GM04503 (cell line): ENCODE data around the gene RFX2.
"Not testable (repeated sequence)": the region's sequence is repeated elsewhere in the genome, so short reads cannot be mapped to it uniquely, and the experiment has no call there.

Source experiments
- DNase-seq: peaks from one replicate; pipeline ENCODE4 v3.0.0-alpha.2; 2012; ENCODE audit warnings: low read depth

Gene RFX2

DNA sequence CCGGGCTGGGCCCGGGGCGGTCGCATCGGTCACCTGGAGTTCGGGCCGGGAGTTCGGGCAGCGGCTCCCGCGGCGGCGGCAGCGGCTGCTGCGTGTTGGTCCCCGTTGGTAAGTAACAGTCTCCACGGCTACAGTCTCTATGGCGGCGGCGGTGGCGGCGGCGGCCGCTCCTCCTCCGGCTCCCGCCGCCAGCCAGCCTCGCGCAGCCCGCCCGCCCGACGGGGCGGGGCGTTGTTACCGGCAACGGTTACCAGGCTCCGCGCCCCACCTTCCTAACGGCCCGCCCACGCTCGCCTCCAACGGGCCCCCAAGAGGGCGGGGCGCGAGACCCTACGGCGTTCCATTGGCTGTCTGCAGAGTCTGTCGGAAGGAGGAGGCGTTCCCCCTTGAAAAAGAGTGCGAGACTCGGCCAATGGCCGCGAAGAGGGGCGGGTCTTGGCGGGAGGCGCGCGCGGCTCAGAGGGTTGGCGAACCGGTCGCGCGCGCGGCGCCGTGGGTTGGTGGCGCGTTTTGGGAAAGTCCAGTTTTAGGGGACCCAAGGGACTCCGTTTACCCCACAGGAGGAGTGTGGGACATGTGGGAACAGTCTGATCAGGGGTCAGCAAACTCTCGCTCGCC is at the start of gene RFX2:
Gene RFX2, minus strand, starts transcription at position 141 of the 618 bp plus-strand sequence. CDS start 63,004 bp downstream, outside the sequence.
- DNase-seq, result peak; percentile 88

DNA sequence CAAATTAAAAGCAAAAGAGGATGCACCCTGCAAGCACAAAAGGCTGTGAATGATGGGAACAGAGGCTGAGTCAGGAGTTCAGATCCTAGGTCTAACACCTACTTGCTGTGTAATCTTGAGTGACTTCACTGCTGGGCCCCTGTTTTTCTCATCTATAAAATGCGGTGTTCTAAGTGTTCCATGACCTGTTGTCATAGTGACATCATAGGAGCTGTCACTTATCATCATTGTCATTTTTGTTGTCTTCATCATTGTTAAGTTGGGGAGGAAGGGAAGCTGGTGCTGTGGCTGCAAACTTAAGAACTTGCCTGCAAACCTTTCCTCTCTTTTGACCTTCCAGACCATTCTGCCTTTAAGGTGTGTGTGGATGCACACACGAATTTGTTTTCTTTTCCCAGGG is 45.7 kb upstream of the RFX2 start:
- DNase-seq, result no peak

DNA sequence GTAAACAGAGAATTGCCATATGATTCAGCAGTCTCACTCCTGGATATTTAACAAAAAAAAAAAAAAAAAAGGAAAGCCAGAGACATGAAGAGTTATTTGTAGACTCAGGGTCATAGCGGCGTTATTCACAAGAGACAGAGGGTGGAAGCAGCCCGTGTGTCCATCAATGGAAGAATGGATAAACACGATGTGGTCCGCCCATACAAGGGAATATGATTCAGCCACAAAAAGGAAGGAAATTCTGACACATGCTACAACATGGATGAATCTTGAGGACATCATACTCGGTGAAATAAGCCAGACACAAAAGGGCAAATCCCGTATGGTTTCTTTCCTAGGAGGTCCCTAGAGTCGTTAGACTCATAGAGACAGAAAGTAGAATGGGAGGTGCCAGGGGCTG is 40.0 kb upstream of the RFX2 start:
- DNase-seq, result no peak

DNA sequence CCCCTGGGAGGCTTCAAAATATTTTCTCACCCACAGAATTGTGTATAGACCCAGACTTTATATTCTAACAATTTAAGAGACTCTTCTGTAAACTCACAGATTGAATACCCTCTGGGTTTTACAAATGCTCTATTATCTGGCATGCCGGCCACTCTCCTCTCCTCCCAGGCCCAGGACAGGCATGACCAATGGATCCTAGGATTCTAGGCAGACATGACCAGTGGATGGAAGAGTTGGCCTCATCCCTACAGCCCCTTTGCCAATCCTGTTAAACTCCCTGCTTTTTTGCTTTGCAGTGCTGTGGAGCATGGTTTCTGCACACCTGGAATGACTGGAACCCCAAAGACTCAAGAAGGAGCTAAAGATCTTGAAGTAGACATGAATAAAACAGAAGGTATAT is 30.9 kb upstream of the RFX2 start:
- DNase-seq, result no peak

DNA sequence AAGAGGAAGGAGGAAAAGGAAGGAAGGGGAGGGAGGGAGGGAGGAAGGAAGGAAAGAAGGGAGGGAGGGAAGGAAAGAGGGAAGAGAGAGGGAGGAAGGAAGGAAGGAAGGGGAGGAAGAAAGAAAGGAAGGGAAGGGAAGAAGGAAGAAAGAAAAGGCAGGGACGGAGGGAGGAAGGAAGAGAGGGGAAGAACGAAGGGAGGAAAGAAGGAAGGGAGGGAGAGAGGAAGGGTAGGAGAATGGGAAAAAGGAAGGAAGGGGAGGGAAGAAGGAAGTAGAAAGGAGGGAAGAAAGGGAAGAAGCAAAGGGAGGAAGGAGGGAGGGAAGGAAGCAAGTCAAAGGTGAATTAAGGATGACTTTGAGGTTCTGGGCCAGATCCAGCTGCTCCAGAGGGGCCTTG is 28.2 kb upstream of the RFX2 start:
- no peak for DNase-seq

DNA sequence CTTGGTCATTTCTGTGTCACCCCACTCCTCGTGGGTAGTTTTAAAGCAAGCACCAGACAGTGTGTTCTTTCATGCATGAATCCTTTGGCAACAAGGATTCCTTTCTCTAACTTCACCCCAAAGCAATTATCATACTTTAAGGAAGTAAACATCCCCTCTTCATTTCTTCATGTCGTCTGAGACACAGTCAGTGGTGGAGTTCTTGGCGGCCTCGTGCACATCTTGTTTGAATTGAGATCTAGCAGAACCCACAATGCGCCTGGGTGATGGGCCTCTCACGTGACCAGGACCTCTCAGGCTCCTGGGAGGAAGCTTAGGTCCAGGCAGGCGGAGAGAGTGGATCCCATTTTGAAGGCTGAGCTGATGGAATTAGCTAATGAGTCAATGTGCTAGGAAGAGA is 27.8 kb upstream of the RFX2 start:
- no peak for DNase-seq

DNA sequence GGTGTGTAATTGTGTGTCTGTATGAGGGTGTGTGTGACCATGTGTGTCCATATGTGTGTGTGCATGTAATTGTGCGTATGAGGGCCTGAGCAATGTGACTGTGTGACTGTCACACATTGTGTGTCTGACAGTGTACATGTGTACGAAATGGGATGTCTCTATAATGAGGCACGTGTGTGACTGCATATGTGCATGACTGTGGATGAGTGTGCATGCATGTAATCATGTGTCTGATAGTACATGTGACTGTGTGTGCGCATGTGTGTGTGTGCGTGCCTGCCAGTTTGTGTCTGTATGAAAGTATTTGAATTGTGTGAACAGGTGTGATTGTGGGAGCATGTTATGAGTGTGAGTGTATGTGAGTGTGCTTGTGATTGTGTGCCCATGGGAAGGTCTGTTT is 22.9 kb upstream of the RFX2 start:
- DNase-seq, result no peak

DNA sequence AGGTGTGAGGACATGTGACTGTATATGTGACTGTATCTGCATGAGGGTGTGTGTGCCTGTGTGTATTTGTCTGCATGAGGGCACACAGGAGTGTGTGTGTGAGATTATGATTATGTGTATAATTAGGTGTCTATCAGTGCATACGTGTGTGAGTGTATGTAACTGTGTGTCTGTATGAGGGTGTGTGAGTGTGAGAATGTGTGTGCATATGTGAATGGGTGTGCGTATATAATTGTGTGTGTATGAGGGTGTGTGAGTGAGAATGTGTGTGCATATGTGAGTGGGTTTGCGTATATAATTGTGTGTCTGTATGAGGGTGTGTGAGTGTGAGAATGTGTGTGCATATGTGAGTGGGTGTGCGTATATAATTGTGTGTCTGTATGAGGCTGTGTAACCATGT is 22.2 kb upstream of the RFX2 start:
- DNase-seq, result no peak

DNA sequence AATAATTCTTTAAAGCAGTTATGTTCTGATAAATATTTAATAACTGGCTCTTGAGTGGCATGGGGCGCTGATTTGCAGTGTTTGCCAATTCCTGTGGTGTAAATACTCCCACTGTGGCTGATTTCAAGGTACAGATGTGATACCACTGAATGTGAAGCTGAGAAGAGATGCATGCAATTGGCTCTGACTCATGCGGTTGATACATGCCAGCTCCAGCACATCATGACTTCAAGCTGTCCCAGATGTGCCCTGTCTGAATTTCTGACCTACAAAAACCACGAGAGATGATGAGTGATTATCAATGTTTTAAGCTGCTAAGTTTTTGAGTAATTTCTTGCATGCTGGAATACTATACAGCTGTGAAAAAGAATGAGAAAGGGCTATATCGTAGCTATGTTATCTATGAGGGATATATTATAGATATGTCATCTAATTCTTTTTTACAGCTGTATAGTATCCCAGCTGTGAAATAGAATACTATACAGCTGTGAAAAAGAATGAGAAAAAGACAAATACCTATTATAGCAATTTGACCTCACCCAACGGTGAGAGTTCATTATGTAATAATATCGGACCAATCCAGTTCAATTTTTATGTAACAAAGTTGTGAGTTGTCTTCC is 17.5 kb upstream of the RFX2 start:
- no peak for DNase-seq

DNA sequence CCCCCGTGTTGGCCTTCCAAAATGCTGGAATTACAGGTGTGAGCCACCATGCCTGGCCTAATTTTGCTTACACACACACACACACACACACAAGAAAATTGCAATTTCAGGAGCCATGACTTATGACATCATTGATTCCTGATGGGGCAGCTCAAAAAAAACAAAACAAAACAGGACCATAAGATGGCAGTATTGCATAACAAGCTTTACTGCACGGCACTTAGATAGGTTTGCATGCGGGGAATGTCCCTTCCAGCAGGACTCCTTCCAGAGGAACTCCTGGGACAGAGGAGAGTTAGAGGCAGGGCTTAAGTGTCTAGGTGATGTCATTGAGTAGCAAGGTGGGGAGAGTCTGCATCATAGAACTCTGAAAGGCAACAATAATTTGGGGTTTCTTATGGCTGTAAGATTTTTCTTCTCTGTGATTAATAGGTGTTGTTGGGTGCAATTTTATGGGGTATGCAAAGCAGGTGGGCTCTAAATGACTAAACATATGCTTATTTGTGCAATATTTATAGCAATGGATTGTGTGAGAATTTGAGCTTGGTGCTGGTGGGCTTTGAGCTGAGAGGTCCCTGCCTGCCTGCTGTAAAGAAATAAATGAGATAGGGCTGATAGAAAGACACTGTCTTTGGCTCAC is 16.2 kb upstream of the RFX2 start:
- no peak for DNase-seq

DNA sequence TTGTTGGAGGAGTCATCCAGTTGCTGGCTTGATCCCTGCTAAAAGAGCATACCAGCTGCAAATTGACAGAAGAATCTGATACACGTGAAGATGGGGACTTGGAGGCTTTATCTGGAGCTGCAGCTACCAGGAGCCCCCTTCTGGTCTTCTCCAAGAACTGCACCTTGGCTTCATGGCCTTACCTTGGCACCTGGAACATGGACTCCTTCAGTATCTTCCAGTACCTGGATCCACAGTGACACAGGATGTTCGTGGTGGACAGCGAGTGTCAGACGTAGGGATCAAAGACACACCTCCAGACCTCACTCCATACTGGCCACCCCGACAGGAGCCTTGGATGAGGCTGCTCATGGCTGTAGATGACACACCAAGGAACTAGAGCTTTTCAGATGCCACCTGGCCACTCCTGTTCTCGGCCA is 15.3 kb upstream of the RFX2 start:
- no peak for DNase-seq

DNA sequence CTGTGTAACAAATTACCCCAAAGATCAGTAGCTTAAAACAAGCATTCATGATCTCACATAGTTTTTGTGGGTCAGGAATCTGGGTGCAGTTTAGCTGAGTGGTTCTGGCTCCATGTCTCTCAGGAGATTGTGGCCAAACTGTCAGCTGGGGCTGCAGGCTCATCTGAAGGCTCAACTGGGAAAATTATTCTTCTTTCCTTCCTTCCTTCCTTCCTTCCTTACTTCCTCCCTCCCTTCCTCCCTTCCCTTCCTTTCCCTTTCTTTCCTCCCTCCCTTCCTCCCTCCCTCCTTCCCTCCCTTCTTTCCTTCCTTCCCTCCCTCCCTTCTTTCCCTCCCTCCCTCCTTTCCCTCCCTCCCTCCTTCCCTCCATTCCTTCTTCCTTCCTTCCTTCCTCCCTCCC is 8.7 kb upstream of the RFX2 start:
- DNase-seq, result no peak

DNA sequence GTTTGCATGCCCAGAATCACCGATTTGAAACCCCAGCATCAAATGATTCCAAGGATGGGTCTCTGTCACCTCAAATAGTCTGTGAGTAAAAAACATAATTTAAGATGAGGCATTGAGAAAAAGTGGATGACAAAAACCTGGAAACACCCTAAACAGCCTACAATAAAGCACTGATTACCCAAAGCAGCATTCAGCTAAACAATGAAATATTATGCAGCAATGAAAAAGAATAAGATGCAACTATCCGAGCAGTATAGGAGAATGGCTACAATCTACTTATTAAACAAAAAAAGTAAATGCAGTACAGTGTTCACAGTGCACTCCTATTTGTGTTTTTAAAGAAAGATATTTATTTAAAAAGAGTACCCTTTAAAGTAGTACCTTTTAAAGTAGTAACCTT is 7.7 kb upstream of the RFX2 start:
- DNase-seq, result no peak

DNA sequence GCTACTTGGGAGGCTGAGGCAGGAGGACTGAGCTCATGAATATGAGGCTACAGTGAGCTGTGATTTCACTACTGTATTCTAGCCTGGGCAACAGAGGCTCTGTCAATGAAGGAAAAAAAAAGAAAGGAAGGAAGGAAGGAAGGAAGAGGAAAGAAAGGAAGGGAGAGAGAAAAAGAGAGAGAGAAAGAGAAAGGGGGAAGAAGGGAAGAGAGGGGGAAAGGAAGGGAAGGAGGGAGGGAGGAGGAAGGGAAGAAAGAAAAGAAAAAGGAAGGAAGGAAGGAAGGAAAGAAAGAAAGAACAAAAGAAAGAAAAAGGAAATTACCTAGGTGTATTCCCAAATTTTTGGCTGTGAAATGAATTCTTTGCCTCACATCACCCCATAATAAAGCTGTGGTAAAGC is 7.2 kb upstream of the RFX2 start:
- no peak for DNase-seq

DNA sequence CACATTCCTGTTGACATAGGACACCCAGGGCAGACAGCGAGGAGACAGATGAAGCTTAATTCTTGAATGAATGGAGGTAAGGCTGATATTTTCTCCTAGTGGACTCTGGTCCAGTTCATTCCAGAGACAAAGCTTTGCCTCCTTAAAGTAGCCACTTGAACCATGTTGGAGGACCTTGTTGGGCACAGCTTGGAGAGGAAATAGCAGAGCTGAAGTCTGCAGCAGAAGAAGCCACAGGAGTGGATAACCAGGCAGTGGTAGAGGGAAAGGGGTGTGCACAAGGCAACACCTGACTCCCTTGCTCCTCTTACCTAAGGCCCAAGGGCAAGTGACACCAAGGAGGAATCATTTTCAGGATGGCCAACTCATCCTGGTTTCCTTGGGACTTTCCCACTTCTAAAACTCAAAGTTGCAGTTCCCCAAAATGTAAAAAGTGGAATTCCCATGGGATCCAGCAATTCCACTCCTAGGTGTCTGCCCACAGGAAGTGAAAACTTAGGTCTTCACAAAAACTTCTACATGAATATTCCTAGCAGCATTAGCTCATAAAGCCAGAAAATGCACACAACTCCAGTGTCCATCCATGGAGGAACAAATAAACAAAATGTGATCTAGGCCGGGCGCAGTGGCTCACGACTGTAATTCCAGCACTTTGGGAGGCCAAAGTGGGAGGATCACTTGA is 6.6 kb upstream of the RFX2 start:
- DNase-seq, result no peak

DNA sequence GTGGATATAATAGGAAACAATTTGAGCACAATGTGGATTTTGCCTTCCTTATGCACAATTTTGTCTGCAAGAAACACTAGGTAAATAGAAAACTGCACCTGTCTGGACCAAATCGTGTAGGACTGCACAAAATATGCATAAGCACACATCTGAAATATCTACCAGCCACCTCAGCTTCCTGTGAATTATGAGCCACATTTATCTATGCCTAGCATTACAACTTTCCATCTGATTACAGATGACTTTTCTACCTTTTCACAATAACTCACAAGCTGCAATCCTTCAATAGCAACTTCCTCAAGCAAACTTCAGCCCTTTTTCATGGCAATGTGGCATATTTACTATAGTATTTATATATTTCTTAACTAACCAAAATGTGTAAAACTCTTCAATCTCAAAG is 5.7 kb upstream of the RFX2 start:
- DNase-seq, result no peak

DNA sequence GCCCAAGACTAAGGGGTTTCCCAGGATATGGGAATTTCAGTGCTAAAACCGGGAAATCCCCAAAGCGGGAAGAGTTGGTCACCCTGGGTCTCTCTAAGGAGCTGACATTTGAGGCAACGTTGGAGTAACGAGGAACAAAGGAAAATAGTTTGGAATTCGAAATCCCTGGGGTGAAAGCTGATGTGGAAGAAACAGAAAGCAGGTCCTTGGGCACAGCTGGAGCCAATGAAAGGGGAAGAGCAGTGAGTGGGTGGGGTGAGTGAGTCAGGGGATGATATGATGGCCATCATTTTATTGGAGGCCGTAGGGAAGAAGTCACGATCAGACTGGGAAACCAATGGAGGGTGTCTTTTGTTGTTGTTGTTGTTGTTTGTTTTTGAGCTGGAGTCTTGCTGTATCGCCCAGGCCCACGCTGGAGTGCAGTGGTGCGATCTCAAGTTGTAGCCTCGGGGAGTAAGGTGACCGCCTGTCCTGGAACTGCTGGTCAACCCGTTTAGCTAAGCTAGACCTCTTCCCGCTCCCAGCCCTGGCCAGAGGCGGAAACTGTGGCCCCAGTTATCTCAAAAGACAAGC is 3.4 kb upstream of the RFX2 start:
- DNase-seq, result no peak

DNA sequence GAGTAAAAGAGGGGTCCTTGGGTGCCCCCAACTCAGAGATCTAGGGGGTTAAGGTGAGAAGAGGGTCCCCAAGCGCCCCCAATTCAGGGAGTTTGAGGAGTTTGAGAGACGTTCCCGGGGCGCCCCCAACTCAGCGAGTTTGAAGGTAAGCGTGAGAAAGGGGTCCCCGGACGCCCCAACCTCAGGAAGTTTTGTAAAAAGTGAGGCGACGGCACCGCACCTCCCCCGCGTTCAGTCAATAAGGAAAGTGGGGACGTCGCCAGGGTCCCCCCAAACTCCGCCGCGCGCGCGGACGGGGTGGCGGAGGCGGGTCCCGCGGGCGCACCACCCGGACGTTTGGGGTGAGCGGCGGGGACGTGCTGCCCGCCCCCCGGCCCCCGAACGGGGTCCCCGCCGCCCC is 353 bp downstream of the RFX2 start:
- no peak for DNase-seq

DNA sequence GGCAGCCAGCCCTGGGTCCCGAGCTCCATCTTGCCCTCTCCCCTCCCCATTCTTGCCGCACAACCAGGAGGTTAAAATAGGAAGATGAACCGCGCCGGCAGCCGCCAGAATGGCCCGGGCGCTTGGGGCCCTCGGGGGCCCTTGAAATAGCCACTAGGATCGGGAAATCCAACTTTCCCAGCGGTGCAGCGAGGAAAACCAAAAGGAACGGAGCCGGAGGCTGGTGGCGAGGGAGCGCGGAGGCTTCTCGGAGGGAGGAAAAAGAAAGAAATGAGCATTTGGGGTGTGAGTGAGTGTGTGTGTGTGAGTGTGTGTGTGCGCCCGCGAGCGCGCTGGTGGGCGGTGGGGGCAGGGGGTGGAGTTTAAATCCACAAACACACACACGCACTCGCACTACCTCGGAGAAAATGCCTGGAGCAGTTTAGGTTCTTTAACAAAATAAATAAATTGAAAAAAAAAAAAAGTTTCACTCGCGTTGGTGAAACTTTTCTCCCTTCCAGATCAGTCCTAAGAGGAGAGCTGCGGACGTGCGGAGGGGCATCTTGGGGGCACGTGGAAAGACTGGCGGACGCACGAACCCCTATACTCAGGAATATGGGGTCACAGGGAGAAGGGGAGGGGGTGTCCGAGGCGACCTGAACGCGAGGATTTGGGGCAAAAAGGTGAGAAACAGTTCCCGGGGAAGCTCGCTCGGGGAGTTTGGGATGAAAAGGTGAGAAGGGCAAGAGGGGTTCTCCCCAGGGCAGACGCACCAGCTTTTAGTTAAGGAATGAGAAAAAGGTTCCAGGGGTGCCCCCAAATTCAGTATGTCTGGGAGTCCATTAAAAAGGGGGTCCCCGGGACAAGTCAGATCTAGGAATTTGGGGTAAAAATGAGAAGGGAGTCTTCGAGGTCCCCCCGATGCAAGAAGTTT is 1.3 kb downstream of the RFX2 start:
- no peak for DNase-seq

DNA sequence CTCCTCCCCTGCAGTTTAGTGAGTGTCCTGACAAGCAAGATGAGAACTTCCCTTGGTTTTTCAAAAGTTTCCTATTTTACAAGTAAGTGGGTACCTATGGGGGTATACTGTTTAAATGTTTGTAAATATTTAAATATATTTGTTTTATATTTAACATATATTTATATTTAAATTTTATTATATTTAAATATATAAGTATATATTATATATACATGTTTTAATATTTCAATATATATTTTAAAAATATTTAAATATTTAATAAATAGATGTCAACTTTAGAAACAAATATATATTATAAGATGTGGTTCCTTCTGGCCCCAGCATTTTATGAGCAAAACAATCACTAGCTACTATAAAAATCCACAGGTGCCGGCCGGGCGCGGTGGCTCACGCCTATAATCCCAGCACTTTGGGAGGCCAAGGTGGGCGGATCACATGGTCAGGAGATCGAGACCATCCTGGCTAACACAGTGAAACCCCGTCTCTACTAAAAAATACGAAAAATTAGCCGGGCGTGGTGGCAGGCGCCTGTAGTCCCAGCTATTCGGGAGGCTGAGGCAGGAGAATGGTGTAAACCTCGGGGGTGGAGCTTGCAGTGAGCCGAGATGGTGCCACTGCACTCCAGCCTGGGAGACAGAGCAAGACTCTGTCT is 3.5 kb downstream of the RFX2 start:
- DNase-seq, result not testable (repeated sequence)

DNA sequence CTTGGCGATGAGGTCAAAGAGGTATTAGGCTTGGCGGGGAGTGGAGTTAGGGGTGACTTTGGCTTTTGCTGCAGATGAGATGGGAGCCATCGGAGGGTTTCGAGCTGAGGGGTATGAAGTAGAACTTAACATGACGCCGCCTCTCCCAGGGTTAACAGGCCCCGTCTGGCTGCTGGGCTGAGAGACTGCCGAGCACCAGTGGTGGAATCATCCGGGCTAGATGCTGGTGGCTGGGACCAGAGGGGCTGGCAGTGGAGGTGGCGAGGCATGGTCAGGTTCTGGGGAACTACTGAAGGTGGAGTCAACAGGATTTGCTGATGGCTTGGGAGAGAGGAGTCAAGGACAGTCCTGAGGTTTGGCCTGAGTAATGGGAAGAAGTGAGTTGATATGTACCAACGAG is 4.9 kb downstream of the RFX2 start:
- no peak for DNase-seq
